Mesendoderm (in vitro differentiated cells): ENCODE data around the gene PALLD.

Source experiments
- DNase-seq: peaks from one replicate; pipeline ENCODE4 v3.0.0; 2013
- H2AK5ac ChIP-seq: 2 replicates; pipeline ENCODE4 v1.6.1; 2013; ENCODE audit warnings: low read length, inconsistent platforms
- H2BK120ac ChIP-seq: 2 replicates; pipeline ENCODE4 v1.6.1; 2013; ENCODE audit warnings: low read depth, mild to moderate bottlenecking, low read length, moderate library complexity, mixed read lengths
- H2BK15ac ChIP-seq: replicated peaks from 2 replicates; pipeline ENCODE4 v1.6.1; 2013; ENCODE audit warnings: low read depth, mild to moderate bottlenecking, moderate library complexity
- H2BK5ac ChIP-seq: 2 replicates; pipeline ENCODE4 v1.6.1; 2013; ENCODE audit warnings: low read length, inconsistent platforms
- H3K18ac ChIP-seq: 2 replicates; pipeline ENCODE4 v1.6.1; 2013; ENCODE audit warnings: mild to moderate bottlenecking, low read length, mixed read lengths
- H3K23ac ChIP-seq: one replicate; pipeline ENCODE4 v1.6.1; 2013; ENCODE audit warnings: low read length
- H3K27ac ChIP-seq: 2 replicates; pipeline ENCODE4 v1.5.1; 2013; ENCODE audit warnings: low read depth, mild to moderate bottlenecking, inconsistent platforms, low read length, moderate library complexity
- H3K27me3 ChIP-seq: 2 replicates; pipeline ENCODE4 v1.6.1; 2013; ENCODE audit warnings: low read length, control low read depth, mild to moderate bottlenecking, inconsistent platforms; ENCODE audit not compliant: insufficient read depth, poor library complexity
- H3K36me3 ChIP-seq: 2 replicates; pipeline ENCODE4 v1.6.1; 2013; ENCODE audit warnings: low read length, inconsistent platforms; ENCODE audit not compliant: control insufficient read depth, insufficient read depth
- H3K4ac ChIP-seq: one replicate; pipeline ENCODE4 v1.6.1; 2013; ENCODE audit warnings: low read depth, mild to moderate bottlenecking, low read length, moderate library complexity
- H3K4me1 ChIP-seq: 2 replicates; pipeline ENCODE4 v1.6.1; 2013; ENCODE audit warnings: low read depth, low read length, inconsistent platforms; ENCODE audit not compliant: control insufficient read depth
- H3K4me2 ChIP-seq: 2 replicates; pipeline ENCODE4 v1.6.1; 2013; ENCODE audit warnings: low read length
- H3K4me3 ChIP-seq: 2 replicates; pipeline ENCODE4 v1.5.1; 2013; ENCODE audit warnings: mild to moderate bottlenecking, low read length
- H3K56ac ChIP-seq: one replicate; pipeline ENCODE4 v1.6.1; 2013; ENCODE audit warnings: low read length
- H3K79me1 ChIP-seq: 2 replicates; pipeline ENCODE4 v1.6.1; 2013; ENCODE audit warnings: low read length, inconsistent platforms
- H3K79me2 ChIP-seq: 2 replicates; pipeline ENCODE4 v1.6.1; 2013; ENCODE audit warnings: mild to moderate bottlenecking, low read length; ENCODE audit not compliant: control insufficient read depth, insufficient read depth
- H3K9ac ChIP-seq: 2 replicates; pipeline ENCODE4 v1.6.1; 2013; ENCODE audit warnings: low read length, inconsistent platforms
- H4K5ac ChIP-seq: one replicate; pipeline ENCODE4 v1.6.1; 2013; ENCODE audit warnings: low read length
- H4K8ac ChIP-seq: one replicate; pipeline ENCODE4 v1.6.1; 2013; ENCODE audit warnings: low read depth, mild to moderate bottlenecking, control low read depth, low read length, moderate library complexity
- WGBS: extraction: QIAGEN DNeasy Blood & Tissue Kit; methylation state at CpG from one replicate; pipeline ENCODE4 v1.1.7; 2013; ENCODE audit warnings: low lambda C conversion rate, missing lambda C conversion rate; ENCODE audit not compliant: insufficient coverage; ENCODE audit errors: extremely low coverage; 5-methylcytosine and 5-hydroxymethylcytosine counted together

PALLD gene

GRCh38 chr4:168522356-168522755 lies 25.5 kb downstream of the PALLD start:
- H3K56ac ChIP-seq = no peak overlapping the region
- H3K4me1 ChIP-seq = no peaks in the 10 kb centered on the region
- DNase-seq = no peak
- H3K27me3 ChIP-seq = no peaks in the 10 kb centered on the region
- no CpG with 5 or more reads among the region's 2 CpGs for WGBS
- H2BK120ac ChIP-seq = no peak overlapping the region
- H3K79me2 ChIP-seq = no peaks in the 10 kb centered on the region
- no peak overlapping the region for H2AK5ac ChIP-seq
- no peak overlapping the region for H3K4ac ChIP-seq
- no peak overlapping the region for H3K27ac ChIP-seq
- no peaks in the 10 kb centered on the region for H3K79me1 ChIP-seq
- H3K18ac ChIP-seq = no peak overlapping the region
- H3K36me3 ChIP-seq = no peaks in the 10 kb centered on the region
- H4K8ac ChIP-seq = no peak overlapping the region
- H2BK15ac ChIP-seq = no peak overlapping the region
- H3K23ac ChIP-seq = no peak overlapping the region
- no peak overlapping the region for H2BK5ac ChIP-seq
- no peak overlapping the region for H3K9ac ChIP-seq
- H3K4me3 ChIP-seq = no peak overlapping the region
- no peak overlapping the region for H4K5ac ChIP-seq
- no peak overlapping the region for H3K4me2 ChIP-seq

GRCh38 chr4:168522829-168523489 lies 26.1 kb downstream of the PALLD start:
- no peaks in the 10 kb centered on the region for H3K36me3 ChIP-seq
- no peak overlapping the region for H2BK5ac ChIP-seq
- no peak overlapping the region for H3K18ac ChIP-seq
- H2BK120ac ChIP-seq = no peak overlapping the region
- no peak overlapping the region for H3K23ac ChIP-seq
- no peaks in the 10 kb centered on the region for H3K4me1 ChIP-seq
- no peaks in the 10 kb centered on the region for H3K79me1 ChIP-seq
- no peak overlapping the region for H3K4ac ChIP-seq
- H3K4me2 ChIP-seq = no peak overlapping the region
- no peak overlapping the region for H3K9ac ChIP-seq
- no peaks in the 10 kb centered on the region for H3K27me3 ChIP-seq
- H3K27ac ChIP-seq = no peak overlapping the region
- H3K56ac ChIP-seq = no peak overlapping the region
- no peak overlapping the region for H2BK15ac ChIP-seq
- H4K5ac ChIP-seq = no peak overlapping the region
- H3K79me2 ChIP-seq = no peaks in the 10 kb centered on the region
- no peak overlapping the region for H3K4me3 ChIP-seq
- H4K8ac ChIP-seq = no peak overlapping the region
- H2AK5ac ChIP-seq = no peak overlapping the region
- no CpG with 5 or more reads among the region's 2 CpGs for WGBS
- no peak for DNase-seq

- no peak overlapping the region for H3K27ac ChIP-seq
- no peaks in the 10 kb centered on the region for H3K36me3 ChIP-seq
- H3K4me3 ChIP-seq = no peak overlapping the region
- no peak overlapping the region for H3K4me2 ChIP-seq
- H2BK5ac ChIP-seq = no peak overlapping the region
- H3K9ac ChIP-seq = no peak overlapping the region
- no peak overlapping the region for H2AK5ac ChIP-seq
- H4K8ac ChIP-seq = no peak overlapping the region
- H3K27me3 ChIP-seq = no peaks in the 10 kb centered on the region
- no peak overlapping the region for H2BK15ac ChIP-seq
- no peaks in the 10 kb centered on the region for H3K79me2 ChIP-seq
- no peak for DNase-seq
- H3K18ac ChIP-seq = no peak overlapping the region
- no peak overlapping the region for H3K4ac ChIP-seq
- no peak overlapping the region for H2BK120ac ChIP-seq
- no peak overlapping the region for H4K5ac ChIP-seq
- H3K79me1 ChIP-seq = no peaks in the 10 kb centered on the region
- no peak overlapping the region for H3K23ac ChIP-seq
- H3K4me1 ChIP-seq = no peaks in the 10 kb centered on the region
- no peak overlapping the region for H3K56ac ChIP-seq
Observed at GRCh38 chr4:168524006-168524405, 27.2 kb downstream of the PALLD start.

- no peak overlapping the region for H2BK5ac ChIP-seq
- no peaks in the 10 kb centered on the region for H3K36me3 ChIP-seq
- H2BK120ac ChIP-seq = no peak overlapping the region
- H3K56ac ChIP-seq = no peak overlapping the region
- H4K5ac ChIP-seq = no peak overlapping the region
- no peaks in the 10 kb centered on the region for H3K79me1 ChIP-seq
- no peak overlapping the region for H4K8ac ChIP-seq
- H3K9ac ChIP-seq = no peak overlapping the region
- no peak overlapping the region for H3K4me2 ChIP-seq
- no CpG with 5 or more reads among the region's 3 CpGs for WGBS
- no peak overlapping the region for H3K4me3 ChIP-seq
- no peaks in the 10 kb centered on the region for H3K79me2 ChIP-seq
- no peak overlapping the region for H3K27ac ChIP-seq
- no peak for DNase-seq
- H3K23ac ChIP-seq = no peak overlapping the region
- H3K4ac ChIP-seq = no peak overlapping the region
- H2AK5ac ChIP-seq = no peak overlapping the region
- no peaks in the 10 kb centered on the region for H3K4me1 ChIP-seq
- no peak overlapping the region for H3K18ac ChIP-seq
- H2BK15ac ChIP-seq = no peak overlapping the region
- H3K27me3 ChIP-seq = no peaks in the 10 kb centered on the region
Observed at GRCh38 chr4:168524897-168525296, 28.0 kb downstream of the PALLD start.

DNA sequence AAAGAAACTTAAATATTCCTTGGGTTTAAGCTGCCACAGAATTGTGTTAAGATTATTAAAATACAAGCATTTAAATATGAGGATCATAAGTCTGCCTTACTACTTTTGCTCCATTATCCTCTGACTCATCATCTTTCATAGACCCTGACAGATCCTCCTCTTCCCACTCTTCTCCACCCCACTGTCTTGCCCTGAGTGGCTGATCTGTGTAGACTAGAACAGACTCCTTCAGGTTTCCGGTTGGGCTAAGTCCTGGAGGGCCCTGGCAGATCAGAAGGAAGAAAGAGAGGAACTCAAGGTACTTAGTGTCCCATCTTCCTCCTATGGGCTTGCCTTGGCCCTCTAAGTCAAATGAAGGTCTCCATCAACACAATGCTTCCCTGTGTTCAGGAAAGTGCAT lies 30.7 kb downstream of the PALLD start:
- Histone ChIP-seq H4K5ac (no peak overlapping the region), H2BK15ac (no peak overlapping the region), H3K4me1 (no peaks in the 10 kb centered on the region), H3K4me3 (no peak overlapping the region), H3K4me2 (no peak overlapping the region), H3K9ac (no peak overlapping the region), H3K79me2 (no peaks in the 10 kb centered on the region), H3K27ac (no peak overlapping the region), H4K8ac (no peak overlapping the region), H3K18ac (no peak overlapping the region), H3K79me1 (no peaks in the 10 kb centered on the region), H2BK120ac (no peak overlapping the region), H3K56ac (no peak overlapping the region), H3K23ac (no peak overlapping the region), H2AK5ac (no peak overlapping the region), H2BK5ac (no peak overlapping the region), H3K4ac (no peak overlapping the region), H3K27me3 (no peaks in the 10 kb centered on the region), H3K36me3 (no peaks in the 10 kb centered on the region)
- DNase-seq = no peak
- WGBS = no CpG with 5 or more reads among the region's 1 CpG
